CD14-positive monocyte (primary cell): ENCODE results near the gene PALS1. TPM values are rescaled to one million over a fixed set of nuclear protein-coding genes. Genes with fewer than 3 reads are reported as not detected.

ENCODE experiments used
- DNase-seq, 3 donors: peaks; one replicate each; pipeline ENCODE4 v3.0.0-alpha.2; 2011 to 2022
- H2AFZ ChIP-seq: 2 replicates; pipeline ENCODE4 v1.6.0; 2012; ENCODE audit warnings: mild to moderate bottlenecking, low read depth, low read length, inconsistent platforms; ENCODE audit not compliant: insufficient read depth, poor library complexity, severe bottlenecking
- H3K27ac ChIP-seq, 2 donors: 1 replicate in 1 of 2; 2 replicates in 1 of 2; pipeline ENCODE4 v1.5.1; 2012 to 2013; ENCODE audit warnings: low read length in 2 of 2, control low read depth in 1 of 2, inconsistent platforms in 1 of 2, low read depth in 1 of 2, mild to moderate bottlenecking in 1 of 2
- H3K27me3 ChIP-seq, 2 donors: one replicate each; pipeline versions ENCODE4 v1.6.0 to v1.6.1; 2011 to 2013; ENCODE audit warnings: low read length in 2 of 2; ENCODE audit not compliant: control insufficient read depth in 2 of 2, insufficient read depth in 2 of 2
- H3K36me3 ChIP-seq, 2 donors: replicated peaks in 1 of 2; 1 replicate in 1 of 2; 2 replicates in 1 of 2; pipeline versions ENCODE4 v1.5.1 to v1.6.1; 2012 to 2013; ENCODE audit warnings: low read length in 2 of 2, control low read depth in 1 of 2, inconsistent platforms in 1 of 2, mild to moderate bottlenecking in 1 of 2; ENCODE audit not compliant: insufficient read depth in 2 of 2, control insufficient read depth in 1 of 2
- H3K4me1 ChIP-seq, 2 donors: 1 replicate in 1 of 2; 2 replicates in 1 of 2; pipeline versions ENCODE4 v1.5.1 to v1.6.1; 2012 to 2013; ENCODE audit warnings: low read length in 2 of 2, control low read depth in 1 of 2, inconsistent platforms in 1 of 2, mild to moderate bottlenecking in 1 of 2, moderate library complexity in 1 of 2; ENCODE audit not compliant: insufficient read depth in 2 of 2, control insufficient read depth in 1 of 2
- H3K4me2 ChIP-seq: replicated peaks from 2 replicates; pipeline ENCODE3; 2012; ENCODE audit warnings: low read length, moderate library complexity, mild to moderate bottlenecking; ENCODE audit not compliant: poor library complexity, severe bottlenecking; ENCODE audit errors: extremely low read depth
- H3K4me3 ChIP-seq, 3 experiments: fragments of 200-600 bp in 1 of 3; sonication (generic) in 1 of 3; replicated peaks in 1 of 3; 1 replicate in 2 of 3; 2 replicates in 1 of 3; pipeline ENCODE4 v1.5.1; 2011 to 2013; ENCODE audit warnings: low read length in 3 of 3, mild to moderate bottlenecking in 3 of 3, control low read depth in 2 of 3, low read depth in 2 of 3, inconsistent platforms in 1 of 3, moderate library complexity in 1 of 3
- H3K79me2 ChIP-seq: 2 replicates; pipeline ENCODE4 v1.6.0; 2012; ENCODE audit warnings: mild to moderate bottlenecking, control low read depth, inconsistent platforms, low read length, moderate library complexity; ENCODE audit not compliant: insufficient read depth
- H3K9ac ChIP-seq: 2 replicates; pipeline ENCODE4 v1.6.0; 2017; ENCODE audit warnings: low read length, mild to moderate bottlenecking; ENCODE audit not compliant: insufficient read depth, poor library complexity, severe bottlenecking
- H3K9me3 ChIP-seq, 2 donors: replicated peaks in 1 of 2; 1 replicate in 1 of 2; 2 replicates in 1 of 2; pipeline versions ENCODE4 v1.5.1 to v1.6.1; 2012 to 2013; ENCODE audit warnings: low read length in 2 of 2, control low read depth in 1 of 2; ENCODE audit not compliant: control insufficient read depth in 1 of 2, insufficient read depth in 1 of 2
- H4K20me1 ChIP-seq: 2 replicates; pipeline ENCODE4 v1.6.0; 2012; ENCODE audit warnings: mild to moderate bottlenecking, low read length, control low read depth, moderate library complexity; ENCODE audit not compliant: insufficient read depth
- H3K27ac Mint-ChIP-seq, 7 donors: one replicate each; pipeline ENCODE4 v1.8.0; 2020; ENCODE audit warnings: mild to moderate bottlenecking in 7 of 7, mixed read lengths in 7 of 7, moderate library complexity in 6 of 7, inconsistent platforms in 2 of 7
- H3K27me3 Mint-ChIP-seq, 3 donors: one replicate each; pipeline ENCODE4 v1.8.0; 2021 to 2022; ENCODE audit warnings: low read depth in 3 of 3, mild to moderate bottlenecking in 3 of 3, mixed read lengths in 3 of 3, moderate library complexity in 3 of 3, inconsistent platforms in 1 of 3
- H3K36me3 Mint-ChIP-seq, 2 donors: one replicate each; pipeline ENCODE4 v1.8.0; 2020; ENCODE audit warnings: mixed read lengths in 2 of 2, inconsistent platforms in 1 of 2, mild to moderate bottlenecking in 1 of 2
- H3K4me1 Mint-ChIP-seq: one replicate; pipeline ENCODE4 v1.8.0; 2020; ENCODE audit warnings: mild to moderate bottlenecking, mixed read lengths
- H3K4me3 Mint-ChIP-seq, 2 donors: one replicate each; pipeline ENCODE4 v1.8.0; 2020; ENCODE audit warnings: mild to moderate bottlenecking in 2 of 2, mixed read lengths in 2 of 2, moderate library complexity in 1 of 2
- H3K9me3 Mint-ChIP-seq, 7 donors: one replicate each; pipeline ENCODE4 v1.8.0; 2020 to 2022; ENCODE audit warnings: mixed read lengths in 7 of 7, mild to moderate bottlenecking in 6 of 7, moderate library complexity in 6 of 7, inconsistent platforms in 2 of 7
- CTCF ChIP-seq: fragments of 200-600 bp; IDR thresholded peaks from one replicate; pipeline ENCODE4 v1.8.0; 2022; ENCODE audit warnings: antibody characterized with exemption, mild to moderate bottlenecking
- WGBS: methylation state at CpG from one replicate; pipeline ENCODE4 v1.1.5; 2013; ENCODE audit warnings: missing lambda C conversion rate; ENCODE audit not compliant: insufficient coverage; 5-methylcytosine and 5-hydroxymethylcytosine counted together
- intact Hi-C, 2 donors: fragments of 100-400 bp; cut with micrococcal nuclease; formaldehyde crosslinking; loops; one replicate each; pipeline versions ENCODE4 v1.15.0 to v1.15.1; 2023
- polyA minus RNA-seq: library from RNA; depleted of rRNA, polyadenylated mRNA; stranded (reverse); fragments of >200 nt; gene quantifications from 2 replicates; pipeline ENCODE4 v1.2.3, GENCODE V29; 2012
- polyA plus RNA-seq, 3 donors: library from polyadenylated mRNA; depleted of rRNA in 1 of 3; unstranded in 2 of 3; stranded (reverse) in 1 of 3; fragments of 300-500 nt in 2 of 3; fragments of >200 nt in 1 of 3; fragmentation: Illumina TruSeq in 2 of 3; gene quantifications; 1 replicate in 2 of 3; 2 replicates in 1 of 3; pipeline ENCODE4 v1.2.3, GENCODE V29; 2012 to 2021
- total RNA-seq, 12 experiments: library from RNA in 1 of 12; stranded (reverse) in 1 of 12; fragments of 120-200 nt in 1 of 12; gene quantifications; one replicate each; pipeline ENCODE4 v1.2.4 and lab custom pipeline; 2013 to 2026; ENCODE audit warnings: mixed read lengths in 6 of 12, inconsistent platforms in 1 of 12

The PALS1 gene
- total RNA-seq (2013) = 3.9 TPM
- polyA plus RNA-seq (1 to 10 TPM in 2 of 3 donors, under 1 TPM in 1; 0.95 to 2.0 (median 2.0) TPM), polyA minus RNA-seq (4.3 and 4.4 TPM in 2 replicates), total RNA-seq (lab: John Stamatoyannopoulos, UW) (17.2 to 39.8 (median 22.2) reads per million in 11 experiments)

GRCh38 chr14:67241411-67242167 is at the start of gene PALS1:
Gene PALS1 (plus strand): TSS chr14:67241435. CDS start chr14:67279171, 37,736 bp downstream.
- Histone ChIP-seq H3K4me1 (peaks cover 13 to 26% of the 10 kb centered on the region in 2 donors), H3K27ac (peak within 1 kb of the TSS; percentile 77 to 78), H3K79me2 (peaks cover 5% of the 10 kb centered on the region), H3K9me3 (no peaks in the 10 kb centered on the region), H3K9ac (peak within 1 kb of the TSS; percentile 84), H3K4me3 (peak within 1 kb of the TSS; percentile 81 to 92 (median 82)), H2AFZ (peak within 1 kb of the TSS; percentile 85), H3K27me3 (peaks cover 0 to 8% of the 10 kb centered on the region in 2 donors), H3K4me2 (peak within 1 kb of the TSS; percentile 91), H4K20me1 (no peaks in the 10 kb centered on the region), H3K36me3 (no peaks in the 10 kb centered on the region)
- no peak for TF ChIP-seq CTCF
- Mint-ChIP-seq H3K27me3 (peaks cover 5 to 21% (median 14%) of the 10 kb centered on the region in 3 donors), H3K9me3 (no peaks in the 10 kb centered on the region), H3K4me1 (peaks cover 23% of the 10 kb centered on the region), H3K36me3 (no peaks in the 10 kb centered on the region), H3K4me3 (peak within 1 kb of the TSS; percentile 90 to 91), H3K27ac (peak within 1 kb of the TSS; percentile 82 to 94 (median 89))
- WGBS = under 1% methylated on average over 59 of the region's 64 CpGs
- DNase-seq = peak; percentile 31 to 75 (median 57)
- intact Hi-C loops = loop anchor here in 1 of 2 donors (5.0 kb wide), 1 partner anchor 116 kb away; the partner anchor contains the start of gene ATP6V1D

- no peak overlapping the region for H3K4me3 Mint-ChIP-seq
- no CpG with 5 or more reads among the region's 8 CpGs for WGBS
- Histone ChIP-seq H3K27ac (no peak overlapping the region), H3K4me1 (peaks cover 0 to 8% of the 10 kb centered on the region in 2 donors), H3K27me3 (peaks cover 0 to 2% of the 10 kb centered on the region in 2 donors), H3K4me3 (no peak overlapping the region), H4K20me1 (no peaks in the 10 kb centered on the region), H3K79me2 (no peaks in the 10 kb centered on the region), H3K36me3 (no peaks in the 10 kb centered on the region), H3K4me2 (no peak overlapping the region), H2AFZ (no peak overlapping the region), H3K9ac (no peak overlapping the region), H3K9me3 (no peaks in the 10 kb centered on the region)
- no peak for TF ChIP-seq CTCF
- H3K4me1 Mint-ChIP-seq = peaks cover 6% of the 10 kb centered on the region
- peaks cover 2 to 7% (median 5%) of the 10 kb centered on the region in 3 donors for H3K27me3 Mint-ChIP-seq
- no peak overlapping the region for H3K27ac Mint-ChIP-seq
- H3K36me3 Mint-ChIP-seq = no peaks in the 10 kb centered on the region
- intact Hi-C loops = no loop called here
- DNase-seq = no peak
- H3K9me3 Mint-ChIP-seq = peaks cover 0 to 3% (median 0%) of the 10 kb centered on the region in 7 donors
Measured at GRCh38 chr14:67191768-67192290, 49.4 kb upstream of the PALS1 start.
